ENCODE measurements around the gene ARFGAP1.
"Not testable (repeated sequence)": the region's sequence is repeated elsewhere in the genome, so short reads cannot be mapped to it uniquely, and the experiment has no call there.

Gene ARFGAP1

DNA sequence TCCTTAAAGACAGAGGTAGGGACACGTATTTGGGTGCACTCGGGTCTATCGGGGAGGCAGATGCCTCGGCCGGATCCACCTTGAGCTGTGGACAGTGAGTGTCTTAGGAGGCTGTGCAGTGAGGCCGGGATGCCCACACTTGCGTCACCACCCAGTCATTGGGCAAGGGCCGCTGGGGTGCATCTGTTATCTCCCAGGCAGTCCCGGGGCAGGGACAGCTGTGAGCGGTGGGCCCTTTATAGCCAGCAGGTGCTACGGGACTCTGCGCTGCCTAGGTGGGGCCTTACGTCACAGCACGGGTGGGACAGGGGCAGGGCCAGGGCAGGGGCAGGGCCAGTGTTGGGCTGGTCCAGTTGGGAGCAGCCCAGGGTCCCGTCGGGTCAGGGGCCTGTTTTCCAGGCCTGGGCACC, 19.7 kb downstream of the ARFGAP1 start:
- DNase-seq (ENCODE audit: low read depth), result no peak

DNA sequence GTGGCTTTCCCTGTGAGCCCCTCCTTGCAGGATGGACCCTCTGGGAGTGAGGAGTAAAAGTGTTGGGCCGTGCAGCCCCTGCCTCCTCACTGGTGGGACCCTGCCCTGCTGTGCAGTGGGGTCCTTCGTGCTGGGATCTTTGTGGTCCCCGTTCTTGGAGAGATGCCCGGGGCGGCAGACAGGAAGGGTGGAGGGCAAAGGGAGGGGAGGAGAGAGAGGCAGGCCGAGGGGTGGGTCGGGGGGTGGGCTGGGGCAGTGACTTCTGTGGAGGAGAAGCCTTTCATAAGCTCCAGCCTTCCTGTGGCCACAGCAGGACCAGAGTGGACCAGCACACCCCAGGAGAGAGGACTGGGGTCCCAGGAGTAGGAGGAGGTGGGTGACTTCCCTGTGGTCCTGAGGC, 20.3 kb downstream of the ARFGAP1 start, which contains the start of gene COL20A1:
Gene COL20A1 (plus strand): TSS at position 283 of the 400 bp plus-strand sequence. CDS start 1,922 bp downstream, outside the sequence.
- DNase-seq (ENCODE audit: low read depth), result no peak

DNA sequence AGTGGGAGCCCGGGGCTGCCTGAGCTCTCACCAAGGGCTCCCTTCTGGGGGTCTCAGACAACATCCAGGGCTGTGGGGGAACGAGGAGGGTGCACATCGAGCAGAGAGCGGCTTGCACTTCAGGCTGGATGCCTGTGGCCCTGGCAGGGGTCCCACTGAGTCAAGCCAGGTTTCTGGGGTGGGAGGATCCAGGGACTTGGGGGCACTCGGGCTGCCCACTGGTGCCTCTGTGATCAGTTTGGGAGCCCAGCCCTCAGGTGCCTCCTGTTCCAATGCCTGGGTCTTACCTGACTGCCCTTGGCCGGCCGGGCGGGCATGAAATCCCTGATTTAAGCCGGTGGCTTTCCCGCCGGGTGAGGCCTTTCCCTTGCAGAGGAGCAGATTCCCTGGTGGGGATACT, 20.8 kb downstream of the ARFGAP1 start:
- no peak for DNase-seq (ENCODE audit: low read depth)

DNA sequence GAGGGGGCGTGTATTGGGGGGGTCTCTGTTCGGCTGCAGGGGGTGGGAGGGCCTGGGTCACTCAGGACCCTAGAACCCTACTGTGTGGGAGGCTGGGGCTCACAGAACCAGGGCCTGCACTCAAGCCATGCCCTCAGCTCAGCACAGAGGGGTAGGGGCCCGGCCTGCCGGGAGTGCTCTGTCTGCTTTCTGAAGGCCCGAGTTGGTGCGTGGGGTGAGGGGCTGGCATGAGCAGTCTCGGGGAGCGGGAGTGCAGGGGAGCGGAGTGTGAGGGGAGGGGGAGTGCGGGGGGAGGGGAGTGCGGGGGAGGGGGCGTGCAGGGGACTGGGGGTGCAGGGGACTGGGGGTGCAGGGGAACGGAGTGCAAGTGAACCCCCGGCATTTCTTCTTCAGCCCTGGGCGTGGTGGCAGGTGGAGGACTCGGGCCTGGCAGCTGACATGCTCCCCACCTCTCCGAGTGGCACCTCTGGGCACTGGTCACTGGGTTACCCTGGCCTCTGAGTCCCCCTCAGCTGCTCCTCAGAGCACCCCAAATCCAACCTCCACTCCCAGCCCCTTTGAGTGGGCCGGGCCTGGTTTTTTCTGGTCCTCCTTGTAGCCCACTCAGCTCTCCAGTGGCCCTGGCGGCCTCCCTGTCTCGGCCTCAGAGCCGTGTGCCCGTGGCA, 21.4 kb downstream of the ARFGAP1 start:
- no peak for DNase-seq (ENCODE audit: low read depth)

DNA sequence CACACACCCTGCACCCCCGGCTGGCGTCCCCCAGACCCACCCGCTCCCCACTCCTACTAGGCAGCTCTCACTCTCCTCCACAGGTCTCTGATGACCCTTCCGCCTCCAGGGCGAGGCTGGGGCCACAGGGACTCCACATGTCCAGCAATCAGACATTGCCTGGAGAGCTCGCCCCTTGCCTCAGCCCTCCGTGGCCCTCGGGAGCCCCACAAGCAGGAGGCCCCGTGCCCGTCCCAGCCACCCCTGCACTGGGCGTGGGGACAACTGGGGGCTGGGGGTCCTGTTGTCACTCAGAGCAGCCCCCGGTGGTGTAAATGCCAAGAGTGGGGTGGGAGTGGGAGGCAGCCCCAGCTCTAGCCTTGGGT, 21.9 kb downstream of the ARFGAP1 start:
- no peak for DNase-seq (ENCODE audit: low read depth)

DNA sequence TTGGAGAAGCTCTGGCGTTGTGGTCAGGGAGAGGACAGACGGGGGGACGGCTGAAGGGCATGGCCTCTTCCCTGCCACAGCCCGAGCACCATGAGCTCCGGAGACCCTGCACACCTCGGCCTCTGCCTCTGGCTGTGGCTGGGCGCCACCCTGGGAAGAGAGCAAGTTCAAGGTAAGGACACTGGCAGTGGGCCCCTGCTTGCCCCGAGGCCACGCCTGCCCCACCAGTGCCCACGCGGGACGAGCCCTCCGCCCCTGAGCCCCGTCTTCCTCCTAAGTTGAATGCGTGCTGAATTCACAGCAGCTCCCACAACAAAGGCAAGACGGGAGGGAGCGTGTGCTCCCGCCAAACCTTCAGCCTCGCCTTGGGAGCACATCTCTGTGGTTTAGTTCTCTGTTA, 22.4 kb downstream of the ARFGAP1 start:
- DNase-seq (ENCODE audit: low read depth), result no peak

DNA sequence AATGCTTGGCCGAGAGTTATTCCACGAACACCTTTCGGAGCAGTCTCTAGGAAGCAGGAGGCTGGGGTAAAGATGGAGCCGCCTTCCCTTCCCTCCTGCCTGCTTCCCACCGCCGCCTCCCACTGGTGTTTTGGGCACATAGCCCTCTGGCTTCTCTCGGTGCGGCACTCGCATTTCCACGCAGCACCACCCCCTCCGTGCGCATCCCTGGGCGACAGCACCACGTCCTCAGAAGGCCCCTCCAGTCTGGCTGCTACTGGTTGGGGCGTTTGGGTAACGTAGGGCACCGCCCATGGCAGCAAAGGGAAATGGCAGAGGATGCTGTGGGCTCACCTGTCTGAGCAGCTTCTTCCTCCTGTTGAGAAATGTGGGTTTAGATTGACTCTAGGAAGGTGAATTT, 22.8 kb downstream of the ARFGAP1 start:
- DNase-seq (ENCODE audit: low read depth), result no peak

DNA sequence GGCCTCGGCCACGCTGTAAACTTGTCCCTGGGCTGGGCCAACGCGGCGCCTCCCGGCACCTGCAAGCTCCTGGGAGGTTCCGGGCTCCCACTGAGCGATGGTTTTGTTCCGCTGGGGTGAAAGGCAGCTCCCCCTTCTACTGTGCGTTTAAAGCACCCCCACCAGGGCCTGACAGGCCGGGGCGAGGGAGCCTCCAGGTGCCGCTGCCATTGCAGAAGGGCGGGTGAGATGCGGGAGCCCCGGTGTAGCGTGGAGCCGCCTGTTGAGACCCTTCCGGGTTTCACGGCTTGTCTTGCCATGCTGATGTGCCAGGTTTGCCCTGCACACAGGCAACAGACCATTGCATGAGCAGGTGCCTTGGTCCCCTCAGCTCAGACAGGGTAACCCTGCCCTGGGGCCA, 23.2 kb downstream of the ARFGAP1 start:
- no peak for DNase-seq (ENCODE audit: low read depth)

DNA sequence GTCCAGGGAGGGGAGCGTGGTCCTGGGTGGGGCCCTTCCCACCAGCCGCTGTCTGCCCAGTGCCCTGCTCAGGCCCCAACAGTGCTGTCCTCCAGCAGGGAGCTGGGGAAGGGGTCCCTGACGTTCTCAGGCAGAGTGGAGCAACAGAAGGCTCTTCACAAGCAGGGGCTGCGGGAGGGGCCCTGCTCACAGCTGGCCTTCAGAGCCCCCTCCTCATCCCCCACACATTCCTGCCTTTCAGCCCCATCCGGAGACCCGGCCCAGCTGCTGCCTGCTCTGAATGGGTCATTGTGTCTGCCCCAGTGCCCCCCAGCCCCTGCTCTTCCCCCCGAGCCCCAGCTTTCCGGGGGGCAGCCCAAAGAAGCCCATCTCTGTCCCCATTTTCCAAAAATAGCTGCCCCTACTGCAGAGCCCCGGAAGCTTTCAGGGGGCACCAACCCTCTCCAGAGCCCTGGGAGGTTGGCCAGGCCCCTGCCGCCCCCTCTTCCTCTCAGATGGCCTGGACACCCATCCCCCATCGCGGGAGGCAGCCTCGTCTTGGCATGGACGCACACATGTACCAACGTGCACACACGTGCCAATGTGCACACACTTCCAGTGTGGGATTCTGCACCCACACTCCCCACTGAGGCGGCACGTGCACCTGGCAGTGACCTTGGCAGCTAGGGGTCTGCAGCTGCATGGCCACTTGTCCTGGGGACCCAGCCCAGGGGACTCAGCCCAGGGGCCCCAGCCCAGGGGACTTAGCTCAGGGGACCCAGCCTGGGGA, 24.1 kb downstream of the ARFGAP1 start:
- no peak for DNase-seq (ENCODE audit: low read depth)

DNA sequence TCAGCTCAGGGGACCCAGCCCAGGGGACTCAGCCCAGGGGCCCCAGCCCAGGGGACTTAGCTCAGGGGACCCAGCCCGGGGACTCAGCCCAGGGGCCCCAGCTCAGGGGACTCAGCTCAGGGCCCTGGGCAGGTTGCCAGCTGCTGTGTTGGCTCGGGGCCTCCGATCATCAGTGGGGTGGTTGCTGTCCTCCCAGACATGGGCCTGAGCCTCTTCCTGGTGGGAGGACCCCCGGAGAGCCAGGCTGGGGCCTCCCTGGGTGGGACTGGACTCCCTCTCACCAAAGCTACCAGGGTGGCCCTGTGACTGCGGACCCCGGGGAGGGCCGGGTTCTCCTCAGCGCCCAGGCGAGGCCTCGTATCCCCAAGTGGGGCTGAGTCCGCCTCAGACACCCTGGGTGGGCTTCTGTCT, 24.8 kb downstream of the ARFGAP1 start:
- no peak for DNase-seq (ENCODE audit: low read depth)

DNA sequence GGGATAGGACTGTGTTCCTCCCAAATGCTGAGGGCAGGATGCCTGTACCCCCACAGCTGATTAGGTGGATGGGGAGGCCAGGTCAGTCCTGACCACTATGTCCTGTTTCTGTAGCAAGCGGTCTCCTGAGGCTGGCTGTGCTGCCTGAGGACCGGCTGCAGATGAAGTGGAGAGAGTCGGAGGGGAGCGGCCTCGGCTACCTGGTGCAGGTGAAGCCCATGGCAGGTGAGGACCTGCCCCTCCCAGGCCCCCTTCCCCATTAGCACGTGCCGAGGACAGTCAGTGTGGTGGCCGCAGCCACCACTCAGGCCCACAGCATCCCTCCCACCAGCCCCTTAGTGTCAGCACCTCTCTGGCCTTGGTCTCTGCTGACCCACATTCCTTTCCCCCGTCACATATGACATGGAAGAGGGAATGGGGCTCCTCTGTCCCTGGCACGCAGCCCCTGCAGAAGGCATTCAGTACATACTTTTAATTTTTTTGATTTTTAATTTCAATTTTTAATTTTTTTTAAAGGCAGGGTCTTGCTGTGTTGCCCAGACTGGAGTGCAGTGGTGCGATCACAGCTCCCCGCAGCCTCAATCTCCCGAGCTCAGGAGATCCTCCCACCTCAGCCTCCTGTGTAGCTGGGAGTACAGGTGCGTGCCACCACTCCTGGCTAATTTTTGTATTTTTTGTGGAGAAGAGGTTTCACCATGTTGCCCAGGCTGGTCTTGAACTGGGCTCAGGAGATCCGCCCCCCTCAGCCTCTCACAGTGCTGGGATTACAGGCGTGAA, 25.4 kb downstream of the ARFGAP1 start:
- no peak for DNase-seq (ENCODE audit: low read depth)

DNA sequence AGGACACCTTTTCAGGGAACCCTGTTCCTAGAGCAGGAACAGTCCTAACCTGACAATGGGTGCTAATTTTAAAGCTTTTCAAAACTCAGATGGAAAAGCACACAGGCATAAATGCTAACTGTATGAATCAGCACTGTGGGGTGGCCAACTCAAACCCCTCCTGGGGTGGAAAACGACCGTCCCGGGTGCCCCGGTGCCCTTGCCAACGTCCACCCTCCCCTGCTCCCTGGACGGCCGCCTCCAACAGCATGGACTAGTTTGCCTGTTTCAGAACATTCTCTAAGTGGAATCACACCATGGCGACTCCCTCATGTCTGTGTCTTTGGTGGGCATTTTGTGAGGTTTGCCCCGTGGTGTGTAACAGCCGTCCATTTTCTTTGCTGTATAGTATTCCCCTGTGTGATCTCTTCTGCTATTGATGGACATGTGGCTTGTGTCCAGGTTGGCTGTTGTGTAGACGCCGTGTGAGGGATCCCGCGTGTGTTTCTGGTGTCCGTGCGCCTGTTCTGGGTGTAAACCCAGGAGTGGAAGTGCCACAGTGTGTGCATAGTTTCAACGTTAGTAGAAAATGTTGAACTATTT, 26.2 kb downstream of the ARFGAP1 start:
- no peak for DNase-seq (ENCODE audit: low read depth)

DNA sequence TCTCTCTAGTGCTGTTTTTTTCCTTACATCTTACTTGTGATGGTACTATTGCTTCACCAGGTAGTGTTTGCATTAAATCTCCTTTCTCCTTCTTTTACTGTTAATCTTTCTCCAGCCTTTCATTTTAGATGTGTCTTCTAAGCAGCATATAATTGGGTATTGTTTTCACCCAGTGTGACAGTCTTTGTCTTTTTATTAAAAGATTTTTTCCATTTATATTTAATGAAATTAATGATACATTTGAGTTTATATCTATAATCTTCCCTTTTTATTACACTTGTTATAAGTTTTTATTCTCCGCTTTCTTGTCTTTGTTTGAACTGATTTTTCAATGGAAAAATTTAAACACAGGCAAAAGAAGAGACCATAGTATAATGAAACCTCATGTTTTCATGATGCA, 29.1 kb downstream of the ARFGAP1 start:
- DNase-seq (ENCODE audit: low read depth), result no peak

DNA sequence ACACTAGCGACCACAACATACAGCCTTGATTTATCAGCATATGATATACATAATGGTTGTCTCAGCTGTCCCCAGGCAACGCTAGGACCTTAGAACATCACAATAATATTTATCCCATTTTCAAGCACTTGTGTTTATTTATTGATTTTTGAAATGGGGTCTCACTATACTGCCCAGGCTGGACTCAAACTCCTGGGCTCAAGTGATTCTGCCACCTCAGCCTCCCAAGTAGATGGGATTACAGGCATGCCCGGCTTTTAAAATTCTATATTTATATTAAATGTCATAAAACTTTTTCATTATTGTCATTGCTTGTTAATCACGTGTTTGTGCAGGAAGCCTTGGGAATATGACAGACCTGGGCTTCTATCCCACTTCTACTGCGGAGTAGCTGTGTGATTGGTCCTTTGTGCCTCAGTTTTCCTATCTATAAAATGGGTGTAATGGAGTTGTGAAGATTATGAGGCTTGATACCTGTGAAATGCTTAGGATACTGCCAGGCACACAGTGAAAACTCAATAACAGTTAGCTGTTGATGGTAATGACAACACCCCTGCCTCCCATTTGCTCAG, 30.6 kb downstream of the ARFGAP1 start:
- no peak for DNase-seq (ENCODE audit: low read depth)

DNA sequence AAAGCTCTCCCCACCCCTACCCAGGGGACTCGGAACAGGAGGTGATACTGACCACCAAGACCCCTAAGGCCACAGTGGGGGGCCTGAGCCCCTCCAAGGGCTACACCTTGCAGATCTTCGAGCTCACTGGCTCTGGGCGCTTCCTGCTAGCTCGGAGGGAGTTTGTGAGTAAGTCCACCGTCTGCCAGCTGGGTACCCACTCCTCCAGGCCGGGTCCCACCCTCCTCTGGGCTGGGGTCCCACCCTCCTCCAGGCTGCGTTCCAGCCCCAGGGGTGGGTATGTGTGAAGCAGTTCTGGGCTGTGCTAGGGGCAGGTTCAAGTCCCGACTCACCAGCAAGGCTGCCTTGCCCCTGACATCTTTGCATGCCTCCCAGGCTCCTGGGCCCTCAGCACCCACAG, 32.8 kb downstream of the ARFGAP1 start:
- no peak for DNase-seq (ENCODE audit: low read depth)

DNA sequence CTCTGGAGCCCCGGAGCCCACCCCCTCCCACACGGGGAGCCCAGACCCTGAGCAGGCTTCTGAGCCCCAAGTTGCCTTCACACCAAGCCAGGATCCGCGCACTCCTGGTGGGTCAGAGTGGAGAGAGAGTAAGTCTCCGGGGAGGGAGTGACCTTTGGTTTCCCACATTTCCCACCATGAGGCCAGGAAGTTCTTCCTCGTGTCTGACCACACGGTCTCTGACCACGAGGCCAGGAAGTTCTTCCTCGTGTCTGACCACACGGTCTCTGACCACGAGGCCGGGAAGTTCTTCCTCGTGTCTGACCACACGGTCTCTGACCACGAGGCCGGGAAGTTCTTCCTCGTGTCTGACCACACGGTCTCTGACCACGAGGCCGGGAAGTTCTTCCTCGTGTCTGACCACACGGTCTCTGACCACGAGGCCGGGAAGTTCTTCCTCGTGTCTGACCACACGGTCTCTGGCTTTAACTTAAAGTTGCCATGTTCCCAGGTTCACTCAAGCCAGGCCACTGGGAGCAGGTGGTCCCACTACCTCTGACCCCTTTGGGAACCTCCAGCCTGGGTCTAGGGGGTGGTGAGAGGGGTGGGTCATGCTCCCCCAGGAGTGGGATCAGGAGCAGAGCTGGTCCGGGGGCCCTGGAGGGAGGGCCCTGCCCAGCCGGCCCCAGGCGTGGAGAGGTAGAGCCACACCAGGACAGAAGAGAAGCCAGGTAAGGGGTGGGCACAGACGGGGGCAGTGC, 33.5 kb downstream of the ARFGAP1 start:
- DNase-seq (ENCODE audit: low read depth), result not testable (repeated sequence)

DNA sequence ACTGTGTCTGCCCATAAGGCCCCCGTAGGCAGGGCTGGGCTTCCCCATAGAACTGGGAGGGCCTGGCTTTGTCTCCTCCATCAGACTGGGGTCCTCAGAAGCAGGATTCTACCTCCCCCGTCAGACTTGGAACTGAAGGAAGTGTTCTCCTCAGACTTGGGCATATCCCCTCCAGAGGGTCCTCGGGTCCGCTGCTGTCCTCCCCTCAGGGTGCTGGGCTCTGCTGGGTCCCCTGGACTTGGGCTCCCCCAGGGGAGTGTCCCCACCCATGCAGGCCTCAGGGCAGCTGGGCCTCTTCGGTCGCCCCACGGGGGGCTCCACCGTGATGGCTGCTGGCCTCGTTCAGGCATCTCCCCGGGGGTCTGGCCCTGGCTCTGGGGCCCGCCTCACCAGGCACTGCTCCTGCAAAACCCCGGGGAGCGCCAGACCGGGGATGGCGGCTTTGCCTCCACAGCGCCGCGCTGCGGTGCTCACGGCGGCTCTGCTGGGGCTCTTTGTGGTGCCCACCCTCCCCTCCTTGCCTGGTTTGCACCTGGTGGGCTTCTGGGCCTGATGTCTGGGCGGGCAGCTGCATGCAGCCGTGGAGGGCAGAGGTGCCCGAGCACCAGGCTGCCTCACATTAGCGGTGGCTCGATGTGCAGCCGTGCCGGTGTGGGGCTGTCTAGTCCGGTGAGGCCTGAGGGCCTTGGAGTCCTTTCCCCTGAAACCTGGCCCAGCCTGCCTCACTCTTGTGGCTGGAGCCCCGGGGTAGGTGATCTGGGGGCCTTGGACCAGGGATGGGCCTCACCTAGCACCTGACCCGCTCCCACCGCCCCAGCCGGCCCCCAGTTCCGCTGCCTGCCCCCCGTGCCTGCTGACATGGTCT, 34.3 kb downstream of the ARFGAP1 start:
- DNase-seq (ENCODE audit: low read depth), result no peak

DNA sequence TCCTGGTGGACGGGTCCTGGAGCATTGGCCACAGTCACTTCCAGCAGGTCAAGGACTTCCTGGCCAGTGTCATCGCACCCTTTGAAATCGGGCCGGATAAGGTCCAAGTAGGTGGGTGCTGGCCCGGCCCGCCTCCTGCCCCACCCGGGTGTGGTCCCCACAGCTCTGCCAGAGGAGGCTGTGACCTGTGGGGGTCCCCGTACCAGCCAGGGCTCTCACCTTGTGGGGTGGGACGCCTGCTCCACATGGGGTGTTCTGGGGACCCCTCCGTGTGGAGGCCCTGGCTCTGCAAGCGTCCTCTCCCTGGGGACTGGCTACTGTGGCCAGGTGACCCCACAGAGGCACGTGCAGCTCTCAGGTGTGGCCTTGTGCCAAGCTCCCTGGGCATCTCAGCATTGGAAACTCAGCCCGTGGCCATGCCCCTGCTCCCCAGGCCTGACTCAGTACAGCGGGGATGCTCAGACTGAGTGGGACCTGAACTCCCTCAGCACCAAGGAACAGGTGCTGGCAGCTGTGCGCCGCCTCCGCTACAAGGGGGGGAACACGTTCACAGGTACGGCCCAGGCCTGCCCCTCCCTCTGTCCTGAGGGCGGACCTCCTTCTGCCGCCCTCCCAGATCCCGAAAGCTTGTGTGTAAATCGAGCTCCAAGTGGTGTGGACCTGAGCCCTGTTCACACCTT, 35.1 kb downstream of the ARFGAP1 start:
- DNase-seq (ENCODE audit: low read depth), result no peak

DNA sequence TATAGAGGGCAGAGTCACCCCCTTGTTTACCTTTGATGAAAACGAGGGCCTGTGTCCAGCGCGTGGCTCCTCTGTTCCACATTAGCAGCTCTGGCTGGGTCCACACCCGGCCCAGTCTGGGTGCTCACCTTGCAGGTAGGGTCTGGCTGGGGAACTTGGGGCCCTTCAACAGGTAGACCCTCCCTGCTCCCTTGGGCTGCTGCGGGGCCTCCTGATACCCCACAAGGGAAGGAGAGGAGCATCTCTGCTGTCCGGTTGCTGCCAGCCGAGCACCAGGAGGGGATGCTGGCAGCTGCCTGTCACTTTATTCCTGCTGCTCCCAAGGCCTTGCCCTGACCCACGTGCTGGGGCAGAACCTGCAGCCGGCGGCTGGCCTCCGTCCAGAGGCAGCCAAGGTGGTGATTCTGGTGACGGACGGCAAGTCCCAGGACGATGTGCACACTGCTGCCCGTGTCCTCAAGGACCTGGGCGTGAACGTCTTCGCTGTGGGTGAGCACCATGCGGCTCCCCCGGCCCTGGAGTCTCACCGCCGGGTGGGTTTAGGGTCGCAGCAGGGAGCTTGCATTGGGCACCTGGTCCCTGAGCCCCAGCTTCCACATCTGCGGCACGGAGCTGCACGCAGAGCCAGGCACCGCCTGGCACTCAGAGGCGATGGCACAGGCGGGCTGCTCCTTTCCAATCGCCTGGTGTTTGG, 35.8 kb downstream of the ARFGAP1 start:
- no peak for DNase-seq (ENCODE audit: low read depth)

Data from stimulated activated CD8-positive, alpha-beta memory T cell treated with anti-CD3 and anti-CD28 coated beads, Interleukin-7, amount 100 ng/mL, for 24 hours (primary cell).